GM18873 (cell line): ENCODE measurements around the gene SOX30.

ENCODE experiments used
- ATAC-seq: cut with Tn5 transposase; IDR thresholded peaks from one replicate; pipeline ENCODE4 v1.9.1; 2021; ENCODE audit warnings: mild to moderate bottlenecking, moderate library complexity, moderate number of reproducible peaks; ENCODE audit not compliant: unreplicated experiment, low FRiP score

The SOX30 gene

DNA sequence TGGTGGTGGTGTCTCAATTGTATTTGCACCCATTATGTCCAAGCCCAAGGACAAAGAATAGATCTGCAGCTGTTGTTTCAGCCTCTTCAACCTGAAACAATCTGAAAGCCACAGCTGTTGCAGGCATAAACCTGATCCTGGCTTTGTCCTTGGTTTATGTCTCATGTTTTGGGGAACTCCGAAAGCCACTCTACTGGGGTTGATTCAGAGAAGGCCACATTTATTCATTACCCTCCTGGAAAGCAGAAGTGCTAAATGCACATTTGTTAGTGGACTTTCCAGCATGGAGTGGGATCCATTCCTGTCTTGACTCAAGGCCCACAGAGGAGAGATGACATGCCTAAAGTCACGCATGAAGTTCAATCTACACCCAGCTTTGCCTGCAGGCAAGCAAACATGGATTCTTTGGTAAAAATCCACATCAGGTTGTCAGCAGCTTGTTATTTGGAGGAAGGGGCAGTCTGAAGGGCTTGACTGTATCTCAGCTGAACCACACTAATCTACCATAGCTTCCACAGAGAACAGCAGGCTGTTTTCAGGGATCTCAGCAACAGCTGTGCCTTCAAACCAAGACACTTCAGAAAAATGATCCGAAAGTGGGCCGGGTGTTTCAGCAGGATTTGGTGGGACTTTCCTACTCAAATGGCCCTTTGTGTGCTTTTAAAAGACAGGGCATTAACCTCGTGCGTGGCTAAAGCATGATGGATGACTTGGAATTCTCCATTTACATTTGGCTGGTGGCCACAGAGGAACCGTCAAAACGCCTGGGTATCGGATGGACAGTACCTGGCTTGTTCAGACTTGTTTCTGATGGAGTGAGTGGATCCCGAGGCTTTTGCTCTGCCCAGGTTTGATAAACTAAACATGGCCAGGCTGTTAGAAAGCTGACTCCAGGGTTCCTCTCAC lies 40.4 kb downstream of the SOX30 start:
- peak; percentile 59 for ATAC-seq

DNA sequence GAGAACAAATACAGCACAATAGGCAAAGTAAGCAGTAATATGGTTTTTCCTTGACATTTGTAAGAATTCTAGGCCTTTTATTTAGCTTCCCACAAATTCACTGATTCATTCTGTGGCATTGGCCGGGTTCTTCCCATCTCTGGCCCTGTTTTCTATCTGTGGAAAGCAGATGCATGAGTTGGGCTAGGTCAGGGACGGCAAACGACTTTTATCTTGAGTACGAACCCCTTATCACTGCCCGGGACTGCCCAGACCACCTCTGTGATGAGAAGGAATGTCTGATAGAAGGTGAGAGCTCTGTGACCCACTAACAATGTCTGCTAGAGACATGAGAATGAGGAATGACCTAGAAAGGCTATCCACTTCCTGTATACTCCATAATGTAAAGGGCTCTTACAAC lies 41.2 kb downstream of the SOX30 start:
- ATAC-seq: no peak

- no peak for ATAC-seq
Observed at GRCh38 chr5:157608972-157609565, 43.2 kb downstream of the SOX30 start.

DNA sequence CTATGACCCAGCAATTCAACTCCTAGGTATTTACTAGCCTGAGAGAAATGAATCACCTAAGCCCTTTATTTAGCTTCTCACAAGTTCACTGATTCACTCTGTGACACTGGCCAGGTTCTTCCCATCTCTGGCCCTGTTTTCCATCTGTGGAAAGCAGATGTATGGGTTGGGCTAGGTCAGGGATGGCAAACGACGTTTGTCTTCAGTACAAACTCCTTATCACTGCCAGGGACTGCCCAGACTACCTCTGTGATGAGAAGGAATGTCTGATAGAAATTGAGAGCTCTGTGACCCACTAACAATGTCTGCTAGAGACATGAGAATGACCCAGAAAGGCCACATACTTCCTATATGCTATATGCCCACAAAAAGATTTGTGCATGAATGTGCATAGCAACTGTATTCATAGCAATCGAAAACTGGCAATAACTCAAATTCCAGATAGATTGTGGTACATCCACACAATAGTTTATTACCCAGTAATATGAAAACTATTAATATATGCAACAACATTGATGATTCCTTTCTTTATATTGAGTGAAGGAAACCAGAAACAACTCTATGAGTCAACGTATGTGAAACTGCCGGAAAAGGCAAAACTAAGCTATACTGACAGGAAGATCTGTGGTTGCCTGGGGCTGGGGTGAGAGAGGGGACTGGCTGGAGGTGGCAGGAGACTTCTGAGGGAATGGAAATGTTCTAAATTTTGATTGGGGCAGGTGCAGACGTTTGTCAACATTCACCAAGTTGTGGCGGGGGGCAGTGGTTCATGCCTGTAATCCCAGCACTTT lies 44.7 kb downstream of the SOX30 start:
- ATAC-seq: no peak

DNA sequence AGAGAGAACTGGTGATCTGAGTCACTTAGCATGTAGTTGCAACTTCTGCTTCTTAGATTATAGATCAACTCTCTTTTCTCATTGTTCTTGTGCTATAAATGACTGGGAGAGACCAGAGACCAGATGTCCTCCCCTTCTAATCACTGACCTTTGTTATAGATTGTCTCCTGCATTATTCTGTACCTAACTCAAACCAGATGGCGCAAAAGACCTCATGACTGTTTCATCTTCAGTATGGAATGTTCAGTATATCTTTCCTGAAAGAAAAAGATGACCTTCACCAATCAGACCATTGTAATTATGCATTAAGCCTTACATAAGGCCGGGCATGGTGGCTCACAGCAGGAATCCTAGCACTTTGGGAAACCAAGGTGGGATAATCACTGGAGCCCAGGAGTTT lies 46.2 kb downstream of the SOX30 start:
- ATAC-seq: no peak

GRCh38 chr5:157603333-157604190 lies 48.7 kb downstream of the SOX30 start:
- peak; percentile 32 for ATAC-seq

DNA sequence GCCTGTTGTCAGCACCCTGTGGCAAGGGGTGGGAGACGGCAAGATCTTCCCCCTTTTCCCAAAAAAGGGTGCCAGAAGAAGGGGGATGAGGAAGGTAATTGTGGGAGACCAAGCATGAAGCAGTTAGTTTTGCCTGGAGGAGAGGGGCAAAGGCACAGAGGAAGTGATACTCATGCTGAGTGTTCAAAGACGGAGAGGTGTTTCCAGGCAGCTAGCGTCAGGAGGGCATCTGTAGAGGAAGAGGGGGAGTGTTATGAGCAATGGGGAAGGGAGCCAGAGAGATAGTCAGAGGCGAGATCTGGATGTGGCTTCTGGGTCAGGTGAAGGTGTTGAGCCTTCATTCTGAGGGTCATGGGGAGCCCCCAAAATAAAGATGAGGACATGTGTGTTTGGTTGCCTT lies 49.7 kb downstream of the SOX30 start:
- peak; percentile 51 for ATAC-seq

DNA sequence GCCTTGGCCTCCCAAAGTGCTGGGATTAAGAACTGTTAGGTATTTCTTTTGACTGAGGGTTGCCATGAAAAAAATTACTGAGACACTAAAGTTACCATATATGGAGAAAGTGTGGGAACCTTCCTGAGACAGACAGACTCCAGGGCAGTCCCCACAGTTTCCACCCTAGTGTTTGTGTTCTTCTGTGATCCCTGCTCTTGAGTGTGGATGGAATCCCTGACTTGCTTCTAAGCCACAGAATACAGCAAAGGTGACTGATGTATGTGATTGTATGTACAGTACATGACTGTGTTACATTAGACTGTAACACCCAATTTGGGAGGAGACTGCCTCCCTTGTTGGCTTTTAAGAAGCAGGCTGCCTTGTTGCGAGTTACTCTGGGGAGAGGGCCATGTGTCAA lies 52.0 kb downstream of the SOX30 start:
- ATAC-seq: no peak

- no peak for ATAC-seq
Observed at GRCh38 chr5:157599565-157599964, 52.7 kb downstream of the SOX30 start.

GRCh38 chr5:157598350-157598936 lies 53.8 kb downstream of the SOX30 start:
- no peak for ATAC-seq

DNA sequence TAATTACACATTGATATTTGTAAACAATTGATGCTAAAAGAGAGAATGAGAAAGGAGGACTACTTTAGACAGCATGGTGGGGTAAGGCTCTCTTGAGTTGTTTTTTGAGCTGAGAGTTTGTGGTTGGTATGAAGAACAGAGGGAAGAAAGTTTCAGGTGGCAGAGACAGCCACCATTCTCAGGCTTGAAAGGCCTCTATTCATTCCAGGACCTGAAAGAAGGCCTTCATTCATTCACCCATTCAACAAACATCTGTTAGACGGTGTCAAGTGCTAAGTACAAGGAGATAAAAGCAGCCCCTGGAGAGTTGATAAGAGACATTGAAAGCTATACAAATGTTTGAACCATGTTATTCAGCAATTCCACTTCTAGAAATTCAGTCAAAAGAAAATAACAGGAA lies 55.0 kb downstream of the SOX30 start:
- no peak for ATAC-seq

DNA sequence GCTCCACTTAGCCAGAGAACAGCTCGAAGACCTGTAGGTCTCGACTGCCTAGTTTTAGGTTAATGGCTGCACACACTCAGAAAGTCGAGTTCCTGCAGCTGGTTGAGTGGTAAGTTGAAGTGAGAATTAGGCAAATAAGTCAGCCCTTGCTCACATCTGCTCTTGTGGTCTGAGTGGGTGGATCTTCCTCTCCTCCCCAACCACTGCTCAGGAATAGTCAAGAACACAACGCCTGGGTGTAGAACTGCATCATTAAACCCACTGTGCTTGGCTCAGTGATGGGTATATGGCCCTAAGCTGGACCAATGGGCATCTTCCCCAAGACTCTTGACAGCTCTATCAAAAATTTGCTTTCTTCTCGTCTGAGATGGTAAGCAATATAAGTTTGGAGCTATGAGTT lies 55.8 kb downstream of the SOX30 start:
- peak; percentile 74 for ATAC-seq

GRCh38 chr5:157594675-157595459 lies 57.4 kb downstream of the SOX30 start:
- ATAC-seq: no peak

DNA sequence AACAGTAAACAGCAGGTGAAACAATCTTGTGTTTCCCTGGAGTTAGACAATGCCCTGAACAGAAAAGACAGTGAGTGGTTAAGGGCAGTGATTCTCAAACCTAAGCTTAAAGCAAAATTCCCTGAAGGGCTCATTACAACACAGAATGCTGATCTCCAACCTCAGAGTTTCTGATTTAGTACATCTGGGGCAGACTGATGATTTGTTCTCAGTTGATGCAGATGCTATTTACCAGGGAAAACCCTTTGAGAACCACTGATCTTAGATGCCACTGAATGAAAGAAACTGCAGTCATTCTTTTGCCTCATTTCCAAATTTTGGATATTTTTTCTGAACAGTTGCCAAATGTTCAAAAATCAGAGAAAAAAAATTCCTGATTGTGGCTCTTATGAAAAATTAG lies 58.0 kb downstream of the SOX30 start:
- no peak for ATAC-seq

GRCh38 chr5:157593052-157593757 lies 59.0 kb downstream of the SOX30 start:
- ATAC-seq: no peak

- no peak for ATAC-seq
Observed at GRCh38 chr5:157592594-157592993, 59.6 kb downstream of the SOX30 start.

DNA sequence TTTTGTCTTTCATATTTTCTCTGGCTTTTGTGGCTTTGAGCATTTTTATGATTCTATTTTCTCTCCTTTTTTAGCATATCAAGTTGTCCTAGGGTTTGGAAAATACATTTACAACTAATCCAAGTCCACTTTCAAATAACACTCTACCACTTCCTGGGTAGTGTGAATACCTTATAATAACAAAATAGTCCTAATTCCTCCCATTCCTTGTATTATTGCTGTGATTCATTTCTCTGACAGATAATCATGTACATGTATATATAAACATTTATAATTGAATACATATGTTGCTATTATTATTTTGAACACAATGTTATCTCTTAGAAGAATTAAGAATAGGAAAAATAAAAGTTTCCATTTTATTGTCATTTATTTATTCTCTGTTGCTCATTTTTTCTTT lies 61.8 kb downstream of the SOX30 start:
- no peak for ATAC-seq

GRCh38 chr5:157584628-157585027 lies 67.6 kb downstream of the SOX30 start:
- ATAC-seq: no peak
